T-cell (primary cell): ENCODE data around the gene VAX1. TPM values are rescaled to one million over a fixed set of nuclear protein-coding genes. Genes with fewer than 3 reads are reported as not detected.

Experiments used
- ATAC-seq, 4 experiments: fragments of 200-7000 bp in 3 of 4; fragments of 150-1000 bp in 1 of 4; cut with Tn5 transposase; replicated peaks in 1 of 4; 1 replicate in 3 of 4; 2 replicates in 1 of 4; pipeline ENCODE4 v1.10.0; 2021; ENCODE audit warnings: moderate library complexity in 3 of 4, mild to moderate bottlenecking in 2 of 4, moderate number of reproducible peaks in 1 of 4
- CTCF ChIA-PET, 2 donors: fragments of 300-600 bp; sonication (Branson Sonifier 250); formaldehyde crosslinking; loops; one replicate each; lab custom pipeline; 2022; ENCODE audit warnings: antibody characterized with exemption in 2 of 2; lab: Charles Lee
- POLR2A ChIA-PET, 2 donors: fragments of 300-600 bp; sonication (Branson Sonifier 250); formaldehyde crosslinking; loops; one replicate each; lab custom pipeline; 2022; ENCODE audit warnings: antibody characterized with exemption in 2 of 2; lab: Charles Lee
- DNase-seq, 35 experiments: peaks; one replicate each; pipeline versions ENCODE4 v3.0.0 to v3.0.0-alpha.2; 2013 to 2023
- H3K27ac ChIP-seq: one replicate; pipeline ENCODE4 v1.5.1; 2013; ENCODE audit warnings: low read length
- H3K27me3 ChIP-seq, 2 experiments: replicated peaks in 1 of 2; 1 replicate in 1 of 2; 2 replicates in 1 of 2; pipeline versions ENCODE4 v1.6.1 to v1.7.0; 2013; ENCODE audit warnings: low read length in 1 of 2, mixed read lengths in 1 of 2; ENCODE audit not compliant: control insufficient read depth in 2 of 2, insufficient read depth in 2 of 2; ENCODE audit errors: extremely low read depth in 1 of 2
- H3K36me3 ChIP-seq, 2 donors: 1 replicate in 1 of 2; 2 replicates in 1 of 2; pipeline versions ENCODE4 v1.6.1 to v1.7.0; 2013; ENCODE audit warnings: low read length in 1 of 2; ENCODE audit not compliant: control insufficient read depth in 2 of 2, insufficient read depth in 1 of 2; ENCODE audit errors: extremely low read depth in 1 of 2
- H3K4me1 ChIP-seq, 2 experiments: 1 replicate in 1 of 2; 2 replicates in 1 of 2; pipeline versions ENCODE4 v1.6.1 to v1.7.0; 2013; ENCODE audit warnings: low read length in 2 of 2, mixed read lengths in 1 of 2; ENCODE audit not compliant: insufficient read depth in 2 of 2, control insufficient read depth in 1 of 2; ENCODE audit errors: extremely low read depth in 1 of 2
- H3K4me3 ChIP-seq, 2 donors: 1 replicate in 1 of 2; 2 replicates in 1 of 2; pipeline versions ENCODE4 v1.5.1 to v1.7.0; 2013; ENCODE audit warnings: mild to moderate bottlenecking in 2 of 2, low read length in 1 of 2, moderate library complexity in 1 of 2; ENCODE audit not compliant: control insufficient read depth in 1 of 2; ENCODE audit errors: extremely low read depth in 1 of 2
- H3K9me3 ChIP-seq: 2 replicates; pipeline ENCODE4 v1.7.0; 2013
- H3K27ac Mint-ChIP-seq, 2 donors: one replicate each; pipeline ENCODE4 v1.8.0; 2020 to 2021; ENCODE audit warnings: mild to moderate bottlenecking in 2 of 2, mixed read lengths in 2 of 2
- H3K27me3 Mint-ChIP-seq, 2 donors: one replicate each; pipeline ENCODE4 v1.8.0; 2021 to 2022; ENCODE audit warnings: mixed read lengths in 2 of 2
- H3K36me3 Mint-ChIP-seq: one replicate; pipeline ENCODE4 v1.8.0; 2021; ENCODE audit warnings: mixed read lengths
- H3K4me1 Mint-ChIP-seq, 3 donors: one replicate each; pipeline ENCODE4 v1.8.0; 2020 to 2022; ENCODE audit warnings: mixed read lengths in 3 of 3, mild to moderate bottlenecking in 1 of 3
- H3K4me3 Mint-ChIP-seq, 3 donors: one replicate each; pipeline ENCODE4 v1.8.0; 2020 to 2022; ENCODE audit warnings: mild to moderate bottlenecking in 3 of 3, mixed read lengths in 3 of 3, moderate library complexity in 3 of 3
- H3K9me3 Mint-ChIP-seq, 3 donors: one replicate each; pipeline ENCODE4 v1.8.0; 2020 to 2022; ENCODE audit warnings: mixed read lengths in 3 of 3
- WGBS: methylation state at CpG from one replicate; pipeline ENCODE4 v1.1.5; 2013; ENCODE audit warnings: missing lambda C conversion rate; ENCODE audit not compliant: insufficient coverage; 5-methylcytosine and 5-hydroxymethylcytosine counted together
- total RNA-seq, 35 experiments: library from RNA in 6 of 35; stranded (reverse) in 6 of 35; fragments of 120-200 nt in 1 of 35; gene quantifications; one replicate each; pipeline versions ENCODE4 v1.2.1 to v1.2.4 and lab custom pipeline; 2013 to 2026

Gene VAX1
- total RNA-seq, 5 donors from 2014 or later (not counting 1 experiment from before 2014, with no cell fraction given) = not detected

GRCh38 chr10:117133273-117134055 is 4.6 kb downstream of the VAX1 start:
- Histone ChIP-seq H3K27ac (no peak overlapping the region), H3K9me3 (no peaks in the 10 kb centered on the region), H3K4me1 (peaks cover 2 to 48% of the 10 kb centered on the region in 2 experiments), H3K27me3 (peaks cover 38 to 82% of the 10 kb centered on the region in 2 experiments), H3K4me3 (peak overlapping the region in 1 of 2 donors; percentile 29), H3K36me3 (no peaks in the 10 kb centered on the region)
- no peak for DNase-seq
- POLR2A ChIA-PET = no interaction called here
- CTCF ChIA-PET = no interaction called here
- Mint-ChIP-seq H3K4me3 (peak overlapping the region; percentile 2 to 77 (median 43)), H3K36me3 (no peaks in the 10 kb centered on the region), H3K27ac (peak overlapping the region in 1 of 2 donors; percentile 27), H3K4me1 (peaks cover 34 to 48% (median 43%) of the 10 kb centered on the region in 3 donors), H3K27me3 (peaks cover 72 to 77% of the 10 kb centered on the region in 2 donors), H3K9me3 (no peaks in the 10 kb centered on the region)
- ATAC-seq = no peak
- 6% methylated on average over 22 of the region's 30 CpGs for WGBS

GRCh38 chr10:117132751-117133231 is 5.3 kb downstream of the VAX1 start:
- H3K27me3 Mint-ChIP-seq = peaks cover 75 to 76% of the 10 kb centered on the region in 2 donors
- no peak overlapping the region for H3K27ac Mint-ChIP-seq
- no peaks in the 10 kb centered on the region for H3K36me3 Mint-ChIP-seq
- Histone ChIP-seq H3K9me3 (no peaks in the 10 kb centered on the region), H3K4me1 (peaks cover 2 to 48% of the 10 kb centered on the region in 2 experiments), H3K27me3 (peaks cover 40 to 76% of the 10 kb centered on the region in 2 experiments), H3K4me3 (no peak overlapping the region), H3K27ac (no peak overlapping the region), H3K36me3 (no peaks in the 10 kb centered on the region)
- H3K9me3 Mint-ChIP-seq = no peaks in the 10 kb centered on the region
- H3K4me3 Mint-ChIP-seq = peak overlapping the region in 2 of 3 donors; percentile 6 to 77
- DNase-seq (no peak), ATAC-seq (no peak)
- ChIA-PET POLR2A (no interaction called here), CTCF (no interaction called here)
- peaks cover 34 to 45% (median 41%) of the 10 kb centered on the region in 3 donors for H3K4me1 Mint-ChIP-seq
- WGBS = 6% methylated on average over 19 of the region's 27 CpGs

GRCh38 chr10:117131376-117132327 is 6.4 kb downstream of the VAX1 start:
- H3K27me3 ChIP-seq = peaks cover 43 to 72% of the 10 kb centered on the region in 2 experiments
- H3K27me3 Mint-ChIP-seq = peaks cover 80 to 82% of the 10 kb centered on the region in 2 donors

GRCh38 chr10:117130862-117131375 is 7.2 kb downstream of the VAX1 start:
- ATAC-seq = no peak
- H3K27me3 ChIP-seq = peaks cover 39 to 69% of the 10 kb centered on the region in 2 experiments
- no peaks in the 10 kb centered on the region for H3K9me3 Mint-ChIP-seq
- peak overlapping the region in 1 of 2 donors; percentile 64 for H3K4me3 ChIP-seq
- peaks cover 34 to 38% (median 35%) of the 10 kb centered on the region in 3 donors for H3K4me1 Mint-ChIP-seq
- WGBS = 35% methylated on average over 7 of the region's 8 CpGs
- no peak overlapping the region for H3K27ac ChIP-seq
- H3K27me3 Mint-ChIP-seq = peaks cover 74 to 76% of the 10 kb centered on the region in 2 donors
- ChIA-PET POLR2A (no interaction called here), CTCF (no interaction called here)
- peaks cover 2 to 36% of the 10 kb centered on the region in 2 experiments for H3K4me1 ChIP-seq
- H3K4me3 Mint-ChIP-seq = peak overlapping the region in 2 of 3 donors; percentile 0 to 77
- no peak for DNase-seq
- no peaks in the 10 kb centered on the region for H3K36me3 ChIP-seq
- H3K27ac Mint-ChIP-seq = no peak overlapping the region
- H3K9me3 ChIP-seq = no peaks in the 10 kb centered on the region
- no peaks in the 10 kb centered on the region for H3K36me3 Mint-ChIP-seq

More at GRCh38 chr10:117131376-117132327, 6.4 kb downstream of the VAX1 start:
- Histone ChIP-seq H3K4me3 (peak overlapping the region in 1 of 2 donors; percentile 64), H3K27ac (no peak overlapping the region), H3K9me3 (no peaks in the 10 kb centered on the region), H3K36me3 (no peaks in the 10 kb centered on the region), H3K4me1 (peaks cover 2 to 39% of the 10 kb centered on the region in 2 experiments)
- Mint-ChIP-seq H3K4me1 (peaks cover 34 to 43% (median 41%) of the 10 kb centered on the region in 3 donors), H3K4me3 (peak overlapping the region; percentile 53 to 77 (median 67)), H3K27ac (no peak overlapping the region), H3K9me3 (no peaks in the 10 kb centered on the region), H3K36me3 (no peaks in the 10 kb centered on the region)
- POLR2A ChIA-PET = no interaction called here
- WGBS = 5% methylated on average over 39 of the region's 47 CpGs
- peak in 2 of 4 experiments; percentile 26 to 38 for ATAC-seq
- CTCF ChIA-PET = no interaction called here
- no peak for DNase-seq

- no peak overlapping the region for H3K27ac ChIP-seq
- ChIA-PET POLR2A (interaction anchor here in 1 of 2 donors (0.5 kb wide), 1 partner anchor 45 kb away, joined by 3 read pairs; no protein-coding TSS in a partner anchor), CTCF (interaction anchor here in 1 of 2 donors (1.2 kb wide), 1 partner anchor 45 kb away, joined by 4 read pairs; no protein-coding TSS in a partner anchor)
- H3K27me3 ChIP-seq = peaks cover 37 to 67% of the 10 kb centered on the region in 2 experiments
- H3K4me1 ChIP-seq = peaks cover 2 to 36% of the 10 kb centered on the region in 2 experiments
- Mint-ChIP-seq H3K27me3 (peaks cover 73 to 75% of the 10 kb centered on the region in 2 donors), H3K4me1 (peaks cover 33 to 34% (median 34%) of the 10 kb centered on the region in 3 donors), H3K9me3 (no peaks in the 10 kb centered on the region), H3K27ac (no peak overlapping the region), H3K36me3 (no peaks in the 10 kb centered on the region), H3K4me3 (peak overlapping the region in 1 of 3 donors; percentile 77)
- no peaks in the 10 kb centered on the region for H3K36me3 ChIP-seq
- ATAC-seq (no peak), DNase-seq (no peak)
- no peak overlapping the region for H3K4me3 ChIP-seq
- WGBS = 75% methylated on average over 1 of the region's 2 CpGs
- no peaks in the 10 kb centered on the region for H3K9me3 ChIP-seq
These were observed 7.7 kb downstream of the VAX1 start for GRCh38 chr10:117130346-117130745.
